HepG2 (cell line): ENCODE data around the gene MYO1C. TPM values are rescaled to one million over a fixed set of nuclear protein-coding genes. Genes with fewer than 3 reads are reported as not detected.

Experiments
- AHR ChIP-seq: IDR thresholded peaks from 2 replicates; pipeline ENCODE4 v1.6.1; 2018; ENCODE audit warnings: missing genetic modification reagents, missing compliant biosample characterization
- ATAD3A ChIP-seq: sonication (generic); formaldehyde crosslinking; IDR thresholded peaks from 2 replicates; pipeline ENCODE4 v1.4.0; 2020; ENCODE audit warnings: missing genetic modification reagents
- ETV5 ChIP-seq: IDR thresholded peaks from 2 replicates; pipeline ENCODE4 v1.6.1; 2018; ENCODE audit warnings: missing biosample characterization, missing genetic modification reagents, inconsistent platforms, borderline replicate concordance
- HDAC1 ChIP-seq: sonication (generic); formaldehyde crosslinking; IDR thresholded peaks from 2 replicates; pipeline ENCODE4 v1.5.1; 2020; ENCODE audit warnings: mild to moderate bottlenecking, missing genetic modification reagents
- HOXA9 ChIP-seq: sonication (generic); formaldehyde crosslinking; IDR thresholded peaks from 2 replicates; pipeline ENCODE4 v1.8.1; 2022; ENCODE audit warnings: missing genetic modification reagents, mild to moderate bottlenecking, moderate library complexity, borderline replicate concordance
- IKZF4 ChIP-seq: sonication (generic); formaldehyde crosslinking; IDR thresholded peaks from 2 replicates; pipeline ENCODE4 v1.5.1; 2020; ENCODE audit warnings: borderline replicate concordance, mild to moderate bottlenecking, low read depth, missing genetic modification reagents; ENCODE audit errors: not compliant biosample characterization
- SALL1 ChIP-seq: sonication (generic); formaldehyde crosslinking; IDR thresholded peaks from 2 replicates; pipeline ENCODE4 v1.8.0; 2022; ENCODE audit warnings: mild to moderate bottlenecking, missing genetic modification reagents
- SPEN ChIP-seq: sonication (generic); formaldehyde crosslinking; IDR thresholded peaks from 2 replicates; pipeline ENCODE4 v1.5.1; 2020; ENCODE audit warnings: low read depth, mild to moderate bottlenecking, missing genetic modification reagents
- ZNF816 ChIP-seq: sonication (generic); formaldehyde crosslinking; IDR thresholded peaks from 2 replicates; pipeline ENCODE4 v1.8.0; 2022; ENCODE audit warnings: missing genetic modification reagents, mild to moderate bottlenecking, borderline replicate concordance
- polyA plus RNA-seq, 8 experiments: library from polyadenylated mRNA; depleted of rRNA in 3 of 8; stranded (reverse) in 7 of 8; unstranded in 1 of 8; fragments of >200 nt; fragmentation: Illumina TruSeq in 4 of 8; extraction: Trizol in 4 of 8; gene quantifications; 2 replicates each; pipeline versions ENCODE4 v1.2.1 to v1.2.3, GENCODE V29; 2011 to 2016; ENCODE audit warnings: low read depth in 4 of 8, missing spikeins in 1 of 8, mixed read lengths in 1 of 8; ENCODE audit not compliant: insufficient read depth in 1 of 8
- total RNA-seq, 5 experiments: library from RNA; depleted of rRNA; stranded (reverse); fragments of >200 nt; fragmentation: Illumina TruSeq; extraction: Trizol; gene quantifications; 2 replicates each; pipeline ENCODE4 v1.2.3, GENCODE V29; 2016; ENCODE audit warnings: low read depth in 1 of 5
- TF ChIP-seq, protein P1 (sequence below): sonication (generic); formaldehyde crosslinking; IDR thresholded peaks from 2 replicates; pipeline ENCODE4 v1.4.0; 2020; ENCODE audit warnings: missing genetic modification reagents
- TF ChIP-seq, protein P2 (sequence below): sonication (generic); formaldehyde crosslinking; conservative IDR thresholded peaks from 2 replicates; pipeline ENCODE4 v1.8.0; 2022; ENCODE audit warnings: missing genetic modification reagents
- TF ChIP-seq, protein P3 (sequence below): sonication (generic); formaldehyde crosslinking; IDR thresholded peaks from 2 replicates; pipeline ENCODE4 v1.5.0; 2020; ENCODE audit warnings: missing genetic modification reagents
- TF ChIP-seq, protein P4 (sequence below): sonication (generic); formaldehyde crosslinking; IDR thresholded peaks from 2 replicates; pipeline ENCODE4; 2020; ENCODE audit warnings: missing genetic modification reagents, mild to moderate bottlenecking, borderline replicate concordance
- TF ChIP-seq, protein P5 (sequence below): sonication (generic); formaldehyde crosslinking; IDR thresholded peaks from 2 replicates; pipeline ENCODE4 v1.5.0; 2020; ENCODE audit warnings: mild to moderate bottlenecking, missing genetic modification reagents, borderline replicate concordance

The MYO1C gene
- total and polyA plus RNA-seq, 2 of the 13 experiments (the other 11 are each of a cell fraction or from before 2014, with no cell fraction given): 22.7 to 40.8 TPM

DNA sequence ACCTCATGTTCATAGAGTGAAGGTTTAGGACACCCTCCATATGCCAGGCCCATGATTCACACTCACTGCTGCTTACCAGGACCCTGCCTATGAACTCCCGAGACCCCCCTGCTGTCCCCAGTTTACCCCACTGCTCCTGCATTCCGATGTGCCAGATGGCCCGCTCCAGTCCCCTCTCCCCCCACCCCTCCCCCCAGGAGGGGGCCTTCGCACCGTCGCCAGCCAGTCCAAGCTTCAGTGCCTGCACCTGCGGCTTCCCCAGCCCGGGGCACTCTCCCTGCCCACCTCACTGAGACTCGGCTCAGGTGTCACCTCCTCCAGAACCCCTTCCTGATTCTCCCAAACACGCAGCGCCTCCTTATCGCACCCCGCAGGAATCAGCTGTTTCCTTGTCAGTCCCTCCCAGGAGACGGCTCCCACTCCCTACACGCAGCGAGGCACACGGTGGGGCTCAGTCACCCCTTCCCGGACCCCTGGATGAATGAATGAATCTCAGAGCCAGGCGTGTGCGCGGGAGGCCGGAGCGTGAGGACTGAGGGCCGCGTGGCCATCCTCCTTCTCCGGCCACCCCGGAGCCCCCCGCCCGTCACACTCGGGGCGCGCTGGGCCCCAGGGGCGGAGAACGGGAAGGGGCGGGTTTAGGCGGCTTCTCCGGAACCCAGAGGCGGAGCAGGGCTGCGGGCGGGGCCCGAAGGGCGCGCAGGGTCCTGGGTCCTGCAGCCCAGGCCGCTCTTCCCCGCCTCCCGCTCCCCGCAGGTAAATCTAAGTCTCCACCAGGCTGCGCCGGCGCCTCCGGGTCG, 1.6 kb downstream of the MYO1C start (continued):
- TF ChIP-seq, protein P1, sequence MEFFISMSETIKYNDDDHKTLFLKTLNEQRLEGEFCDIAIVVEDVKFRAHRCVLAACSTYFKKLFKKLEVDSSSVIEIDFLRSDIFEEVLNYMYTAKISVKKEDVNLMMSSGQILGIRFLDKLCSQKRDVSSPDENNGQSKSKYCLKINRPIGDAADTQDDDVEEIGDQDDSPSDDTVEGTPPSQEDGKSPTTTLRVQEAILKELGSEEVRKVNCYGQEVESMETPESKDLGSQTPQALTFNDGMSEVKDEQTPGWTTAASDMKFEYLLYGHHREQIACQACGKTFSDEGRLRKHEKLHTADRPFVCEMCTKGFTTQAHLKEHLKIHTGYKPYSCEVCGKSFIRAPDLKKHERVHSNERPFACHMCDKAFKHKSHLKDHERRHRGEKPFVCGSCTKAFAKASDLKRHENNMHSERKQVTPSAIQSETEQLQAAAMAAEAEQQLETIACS (CRISPR knock-in tag): no peak
- no peak for TF ChIP-seq HOXA9 (CRISPR knock-in tag)
- TF ChIP-seq AHR (CRISPR knock-in tag): no peak
- peak; percentile 74 for TF ChIP-seq SALL1 (CRISPR knock-in tag)
- TF ChIP-seq, protein P2, sequence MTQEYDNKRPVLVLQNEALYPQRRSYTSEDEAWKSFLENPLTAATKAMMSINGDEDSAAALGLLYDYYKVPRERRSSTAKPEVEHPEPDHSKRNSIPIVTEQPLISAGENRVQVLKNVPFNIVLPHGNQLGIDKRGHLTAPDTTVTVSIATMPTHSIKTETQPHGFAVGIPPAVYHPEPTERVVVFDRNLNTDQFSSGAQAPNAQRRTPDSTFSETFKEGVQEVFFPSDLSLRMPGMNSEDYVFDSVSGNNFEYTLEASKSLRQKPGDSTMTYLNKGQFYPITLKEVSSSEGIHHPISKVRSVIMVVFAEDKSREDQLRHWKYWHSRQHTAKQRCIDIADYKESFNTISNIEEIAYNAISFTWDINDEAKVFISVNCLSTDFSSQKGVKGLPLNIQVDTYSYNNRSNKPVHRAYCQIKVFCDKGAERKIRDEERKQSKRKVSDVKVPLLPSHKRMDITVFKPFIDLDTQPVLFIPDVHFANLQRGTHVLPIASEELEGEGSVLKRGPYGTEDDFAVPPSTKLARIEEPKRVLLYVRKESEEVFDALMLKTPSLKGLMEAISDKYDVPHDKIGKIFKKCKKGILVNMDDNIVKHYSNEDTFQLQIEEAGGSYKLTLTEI (CRISPR knock-in tag): no peak
- TF ChIP-seq, protein P3, sequence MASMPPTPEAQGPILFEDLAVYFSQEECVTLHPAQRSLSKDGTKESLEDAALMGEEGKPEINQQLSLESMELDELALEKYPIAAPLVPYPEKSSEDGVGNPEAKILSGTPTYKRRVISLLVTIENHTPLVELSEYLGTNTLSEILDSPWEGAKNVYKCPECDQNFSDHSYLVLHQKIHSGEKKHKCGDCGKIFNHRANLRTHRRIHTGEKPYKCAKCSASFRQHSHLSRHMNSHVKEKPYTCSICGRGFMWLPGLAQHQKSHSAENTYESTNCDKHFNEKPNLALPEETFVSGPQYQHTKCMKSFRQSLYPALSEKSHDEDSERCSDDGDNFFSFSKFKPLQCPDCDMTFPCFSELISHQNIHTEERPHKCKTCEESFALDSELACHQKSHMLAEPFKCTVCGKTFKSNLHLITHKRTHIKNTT (CRISPR knock-in tag): no peak
- TF ChIP-seq, protein P4, sequence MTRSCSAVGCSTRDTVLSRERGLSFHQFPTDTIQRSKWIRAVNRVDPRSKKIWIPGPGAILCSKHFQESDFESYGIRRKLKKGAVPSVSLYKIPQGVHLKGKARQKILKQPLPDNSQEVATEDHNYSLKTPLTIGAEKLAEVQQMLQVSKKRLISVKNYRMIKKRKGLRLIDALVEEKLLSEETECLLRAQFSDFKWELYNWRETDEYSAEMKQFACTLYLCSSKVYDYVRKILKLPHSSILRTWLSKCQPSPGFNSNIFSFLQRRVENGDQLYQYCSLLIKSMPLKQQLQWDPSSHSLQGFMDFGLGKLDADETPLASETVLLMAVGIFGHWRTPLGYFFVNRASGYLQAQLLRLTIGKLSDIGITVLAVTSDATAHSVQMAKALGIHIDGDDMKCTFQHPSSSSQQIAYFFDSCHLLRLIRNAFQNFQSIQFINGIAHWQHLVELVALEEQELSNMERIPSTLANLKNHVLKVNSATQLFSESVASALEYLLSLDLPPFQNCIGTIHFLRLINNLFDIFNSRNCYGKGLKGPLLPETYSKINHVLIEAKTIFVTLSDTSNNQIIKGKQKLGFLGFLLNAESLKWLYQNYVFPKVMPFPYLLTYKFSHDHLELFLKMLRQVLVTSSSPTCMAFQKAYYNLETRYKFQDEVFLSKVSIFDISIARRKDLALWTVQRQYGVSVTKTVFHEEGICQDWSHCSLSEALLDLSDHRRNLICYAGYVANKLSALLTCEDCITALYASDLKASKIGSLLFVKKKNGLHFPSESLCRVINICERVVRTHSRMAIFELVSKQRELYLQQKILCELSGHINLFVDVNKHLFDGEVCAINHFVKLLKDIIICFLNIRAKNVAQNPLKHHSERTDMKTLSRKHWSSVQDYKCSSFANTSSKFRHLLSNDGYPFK (CRISPR knock-in tag): no peak
- no peak for TF ChIP-seq IKZF4 (CRISPR knock-in tag)
- TF ChIP-seq SPEN (CRISPR knock-in tag): peak; percentile 27; the same call in 1 of the 2 replicates
- peak; percentile 81 for TF ChIP-seq ZNF816 (CRISPR knock-in tag)
- TF ChIP-seq, protein P5, sequence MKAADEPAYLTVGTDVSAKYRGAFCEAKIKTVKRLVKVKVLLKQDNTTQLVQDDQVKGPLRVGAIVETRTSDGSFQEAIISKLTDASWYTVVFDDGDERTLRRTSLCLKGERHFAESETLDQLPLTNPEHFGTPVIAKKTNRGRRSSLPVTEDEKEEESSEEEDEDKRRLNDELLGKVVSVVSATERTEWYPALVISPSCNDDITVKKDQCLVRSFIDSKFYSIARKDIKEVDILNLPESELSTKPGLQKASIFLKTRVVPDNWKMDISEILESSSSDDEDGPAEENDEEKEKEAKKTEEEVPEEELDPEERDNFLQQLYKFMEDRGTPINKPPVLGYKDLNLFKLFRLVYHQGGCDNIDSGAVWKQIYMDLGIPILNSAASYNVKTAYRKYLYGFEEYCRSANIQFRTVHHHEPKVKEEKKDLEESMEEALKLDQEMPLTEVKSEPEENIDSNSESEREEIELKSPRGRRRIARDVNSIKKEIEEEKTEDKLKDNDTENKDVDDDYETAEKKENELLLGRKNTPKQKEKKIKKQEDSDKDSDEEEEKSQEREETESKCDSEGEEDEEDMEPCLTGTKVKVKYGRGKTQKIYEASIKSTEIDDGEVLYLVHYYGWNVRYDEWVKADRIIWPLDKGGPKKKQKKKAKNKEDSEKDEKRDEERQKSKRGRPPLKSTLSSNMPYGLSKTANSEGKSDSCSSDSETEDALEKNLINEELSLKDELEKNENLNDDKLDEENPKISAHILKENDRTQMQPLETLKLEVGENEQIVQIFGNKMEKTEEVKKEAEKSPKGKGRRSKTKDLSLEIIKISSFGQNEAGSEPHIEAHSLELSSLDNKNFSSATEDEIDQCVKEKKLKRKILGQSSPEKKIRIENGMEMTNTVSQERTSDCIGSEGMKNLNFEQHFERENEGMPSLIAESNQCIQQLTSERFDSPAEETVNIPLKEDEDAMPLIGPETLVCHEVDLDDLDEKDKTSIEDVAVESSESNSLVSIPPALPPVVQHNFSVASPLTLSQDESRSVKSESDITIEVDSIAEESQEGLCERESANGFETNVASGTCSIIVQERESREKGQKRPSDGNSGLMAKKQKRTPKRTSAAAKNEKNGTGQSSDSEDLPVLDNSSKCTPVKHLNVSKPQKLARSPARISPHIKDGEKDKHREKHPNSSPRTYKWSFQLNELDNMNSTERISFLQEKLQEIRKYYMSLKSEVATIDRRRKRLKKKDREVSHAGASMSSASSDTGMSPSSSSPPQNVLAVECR (CRISPR knock-in tag): peak; percentile 74
- no peak for TF ChIP-seq ATAD3A (CRISPR knock-in tag)
- peak; percentile 83 for TF ChIP-seq HDAC1
- TF ChIP-seq ETV5 (CRISPR knock-in tag): peak; percentile 83
